Measurements from ENCODE around the gene SLC23A2. TPM values are rescaled to one million over a fixed set of nuclear protein-coding genes. Genes with fewer than 3 reads are reported as not detected.

The SLC23A2 gene
- total RNA-seq, 2 experiments from 2014 or later = 14.3 to 25.7 TPM

GRCh38 chr20:4805663-4806449 is 195.5 kb downstream of the SLC23A2 start:
- peaks cover 81% of the 10 kb centered on the region for H3K36me3 ChIP-seq (ENCODE audit: insufficient read depth, low read length)
- peaks cover 28% of the 10 kb centered on the region; the same call in 1 of the 2 replicates for H3K79me2 ChIP-seq (ENCODE audit: insufficient read depth, low read depth, low read length)
- no peak overlapping the region for H3K4me3 ChIP-seq (ENCODE audit: low read depth, low read length, poor library complexity, severe bottlenecking)
- intact Hi-C loops (cut with micrococcal nuclease; ENCODE audit: unreplicated experiment) = no loop called here
- ChIA-PET CTCF (ENCODE audit: unreplicated experiment) (no interaction called here), POLR2A (interaction anchor here (0.6 to 1.3 kb wide), 3 partner anchors 10 to 181 kb away, joined by 3 to 5 read pairs (median 4); no protein-coding TSS in a partner anchor)
- no peak for DNase-seq (ENCODE audit: low spot score)
- no peak overlapping the region for H3K27ac ChIP-seq (ENCODE audit: low read depth, low read length, poor library complexity, severe bottlenecking)
- no peak for TF ChIP-seq EZH2phosphoT487 (IDR thresholded peaks at IDR 0.05; ENCODE audit: borderline replicate concordance, low read depth, low read length)
- TF ChIP-seq, protein P1, sequence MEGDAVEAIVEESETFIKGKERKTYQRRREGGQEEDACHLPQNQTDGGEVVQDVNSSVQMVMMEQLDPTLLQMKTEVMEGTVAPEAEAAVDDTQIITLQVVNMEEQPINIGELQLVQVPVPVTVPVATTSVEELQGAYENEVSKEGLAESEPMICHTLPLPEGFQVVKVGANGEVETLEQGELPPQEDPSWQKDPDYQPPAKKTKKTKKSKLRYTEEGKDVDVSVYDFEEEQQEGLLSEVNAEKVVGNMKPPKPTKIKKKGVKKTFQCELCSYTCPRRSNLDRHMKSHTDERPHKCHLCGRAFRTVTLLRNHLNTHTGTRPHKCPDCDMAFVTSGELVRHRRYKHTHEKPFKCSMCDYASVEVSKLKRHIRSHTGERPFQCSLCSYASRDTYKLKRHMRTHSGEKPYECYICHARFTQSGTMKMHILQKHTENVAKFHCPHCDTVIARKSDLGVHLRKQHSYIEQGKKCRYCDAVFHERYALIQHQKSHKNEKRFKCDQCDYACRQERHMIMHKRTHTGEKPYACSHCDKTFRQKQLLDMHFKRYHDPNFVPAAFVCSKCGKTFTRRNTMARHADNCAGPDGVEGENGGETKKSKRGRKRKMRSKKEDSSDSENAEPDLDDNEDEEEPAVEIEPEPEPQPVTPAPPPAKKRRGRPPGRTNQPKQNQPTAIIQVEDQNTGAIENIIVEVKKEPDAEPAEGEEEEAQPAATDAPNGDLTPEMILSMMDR (conservative IDR thresholded peaks at IDR 0.05; ENCODE audit: low read length) = no peak
- no peak overlapping the region for H2AFZ ChIP-seq (ENCODE audit: low read length)
- H3K9me3 ChIP-seq (ENCODE audit: low read length) = no peaks in the 10 kb centered on the region
- no TSS peak for BruUV-seq (replicated peaks)
- no peak overlapping the region for H3K4me2 ChIP-seq (ENCODE audit: low read length)
- no peaks in the 10 kb centered on the region for H3K9me2 ChIP-seq (ENCODE audit: insufficient read depth, low read length)
- peaks cover 24% of the 10 kb centered on the region for H3K4me1 ChIP-seq (ENCODE audit: insufficient read depth, low read length, poor library complexity, severe bottlenecking)
- H4K20me1 ChIP-seq (ENCODE audit: insufficient read depth, low read length) = peaks cover 6% of the 10 kb centered on the region; the same call in 1 of the 2 replicates

DNA sequence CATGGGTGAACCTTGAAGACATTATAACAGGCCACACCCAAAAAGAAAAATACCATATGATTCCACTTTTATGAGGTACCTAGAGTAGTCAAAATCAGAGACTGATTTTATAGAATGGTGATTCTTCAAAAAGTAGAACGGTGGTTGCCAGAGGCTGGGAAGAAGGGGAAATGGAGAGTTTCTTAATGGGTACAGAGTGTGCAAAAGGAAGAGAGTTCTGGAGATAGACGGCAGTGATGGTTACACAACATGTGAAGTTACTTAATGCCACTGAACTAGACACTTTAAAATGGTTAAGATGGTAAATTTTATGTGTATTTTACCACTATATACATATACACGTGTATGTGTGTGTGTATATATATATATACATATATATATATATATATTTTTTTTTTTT is 198.8 kb downstream of the SLC23A2 start:
- Histone ChIP-seq H3K4me3 (ENCODE audit: low read depth, low read length, poor library complexity, severe bottlenecking) (no peak overlapping the region), H4K20me1 (ENCODE audit: insufficient read depth, low read length) (0 out of 2 replicates have a peak, but pooled peaks cover 1% of the 10 kb centered on the region), H3K9me2 (ENCODE audit: insufficient read depth, low read length) (no peaks in the 10 kb centered on the region), H3K27ac (ENCODE audit: low read depth, low read length, poor library complexity, severe bottlenecking) (no peak overlapping the region), H3K36me3 (ENCODE audit: insufficient read depth, low read length) (peaks cover 84% of the 10 kb centered on the region), H3K9me3 (ENCODE audit: low read length) (no peaks in the 10 kb centered on the region), H2AFZ (ENCODE audit: low read length) (no peak overlapping the region), H3K79me2 (ENCODE audit: insufficient read depth, low read depth, low read length) (peaks cover 6% of the 10 kb centered on the region; the same call in 1 of the 2 replicates), H3K4me1 (ENCODE audit: insufficient read depth, low read length, poor library complexity, severe bottlenecking) (no peaks in the 10 kb centered on the region), H3K4me2 (ENCODE audit: low read length) (no peak overlapping the region)
- TF ChIP-seq, protein P1 (conservative IDR thresholded peaks at IDR 0.05; ENCODE audit: low read length) = no peak
- TF ChIP-seq EZH2phosphoT487 (IDR thresholded peaks at IDR 0.05; ENCODE audit: borderline replicate concordance, low read depth, low read length) = no peak
- ChIA-PET POLR2A (interaction anchor here (0.6 kb wide), 1 partner anchor 15 kb away, joined by 4 read pairs; no protein-coding TSS in a partner anchor), CTCF (ENCODE audit: unreplicated experiment) (no interaction called here)
- intact Hi-C loops (cut with micrococcal nuclease; ENCODE audit: unreplicated experiment) = no loop called here
- DNase-seq (ENCODE audit: low spot score) = no peak
- no TSS peak for BruUV-seq (replicated peaks)

Small RNA genes lying within 50 kb of the gene (small RNA-seq; reads per million reads assigned to genes)
- gene AL121890.1 (not detected), gene RF00322 (not detected)

Other genes with a start within 250 kb of the SLC23A2 start
- 30.0 and 30.5 TPM in 2 replicates for gene RASSF2, start 177.9 kb downstream of the SLC23A2 start, total RNA-seq (2014; rRNA removed; shearing (Covaris generic))
- 36.5 and 37.9 TPM in 2 replicates for gene RASSF2, start 177.9 kb downstream of the SLC23A2 start, total RNA-seq (2022)
- gene TMEM230, start 111.6 kb upstream of the SLC23A2 start, total RNA-seq (2014; rRNA removed; shearing (Covaris generic)) = 114 and 138 TPM in 2 replicates
- 81.1 and 90.5 TPM in 2 replicates for gene TMEM230, start 111.6 kb upstream of the SLC23A2 start, total RNA-seq (2022)
- 499 and 567 TPM in 2 replicates for gene PCNA, start 118.4 kb upstream of the SLC23A2 start, total RNA-seq (2014; rRNA removed; shearing (Covaris generic))
- gene PCNA, start 118.4 kb upstream of the SLC23A2 start, total RNA-seq (2022) = 470 and 513 TPM in 2 replicates
- gene CDS2, start 125.5 kb upstream of the SLC23A2 start, total RNA-seq (2014; rRNA removed; shearing (Covaris generic)) = 16.5 and 16.6 TPM in 2 replicates
- 42.8 and 46.1 TPM in 2 replicates for gene CDS2, start 125.5 kb upstream of the SLC23A2 start, total RNA-seq (2022)